Astrocyte (in vitro differentiated cells and primary cell): ENCODE results near the gene ARV1. TPM values are rescaled to one million over a fixed set of nuclear protein-coding genes. Genes with fewer than 3 reads are reported as not detected.

ENCODE experiments used
- DNase-seq: peaks from one replicate; pipeline ENCODE4 v3.0.0-alpha.2; 2010; ENCODE audit warnings: low read depth
- FAIRE-seq: peaks from 2 replicates; lab custom pipeline; 2011; peaks lifted over from hg19 to GRCh38; lab: Jason Lieb, UNC
- H2AFZ ChIP-seq: 2 replicates; pipeline ENCODE4 v1.6.0; 2012; ENCODE audit warnings: low read depth, low read length, inconsistent platforms
- H3K27ac ChIP-seq: 2 replicates; pipeline ENCODE4 v1.5.1; 2011; ENCODE audit warnings: low read depth, low read length, inconsistent platforms
- H3K27me3 ChIP-seq: 2 replicates; pipeline ENCODE4 v1.6.0; 2011; ENCODE audit warnings: low read length, inconsistent platforms; ENCODE audit not compliant: insufficient read depth
- H3K36me3 ChIP-seq: 2 replicates; pipeline ENCODE4 v1.5.1; 2011; ENCODE audit warnings: low read length, inconsistent platforms; ENCODE audit not compliant: insufficient read depth
- H3K4me1 ChIP-seq: 2 replicates; pipeline ENCODE4 v1.5.1; 2011; ENCODE audit warnings: low read length, inconsistent platforms; ENCODE audit not compliant: insufficient read depth
- H3K4me2 ChIP-seq: 2 replicates; pipeline ENCODE4 v1.6.0; 2012; ENCODE audit warnings: low read length, inconsistent platforms
- H3K4me3 ChIP-seq: 2 replicates; pipeline ENCODE4 v1.5.1; 2011; ENCODE audit warnings: low read depth, mild to moderate bottlenecking, low read length, inconsistent platforms; ENCODE audit not compliant: insufficient read depth
- H3K79me2 ChIP-seq: 2 replicates; pipeline ENCODE4 v1.6.0; 2012; ENCODE audit warnings: mild to moderate bottlenecking, low read length, inconsistent platforms; ENCODE audit not compliant: insufficient read depth
- H3K9ac ChIP-seq: 2 replicates; pipeline ENCODE4 v1.6.0; 2012; ENCODE audit warnings: mild to moderate bottlenecking, low read length, inconsistent platforms
- H3K9me3 ChIP-seq: 2 replicates; pipeline ENCODE4 v1.5.1; 2012; ENCODE audit warnings: low read depth, mild to moderate bottlenecking, low read length, inconsistent platforms; ENCODE audit not compliant: insufficient read depth
- H4K20me1 ChIP-seq: 2 replicates; pipeline ENCODE4 v1.6.0; 2012; ENCODE audit warnings: low read length, inconsistent platforms; ENCODE audit not compliant: insufficient read depth
- H3K27ac Mint-ChIP-seq: one replicate; pipeline ENCODE4 v1.8.0; 2021; ENCODE audit warnings: mild to moderate bottlenecking, mixed read lengths; ENCODE audit not compliant: unreplicated experiment
- H3K27me3 Mint-ChIP-seq: one replicate; pipeline ENCODE4 v1.8.0; 2021; ENCODE audit warnings: low read depth, mixed read lengths; ENCODE audit not compliant: unreplicated experiment
- H3K36me3 Mint-ChIP-seq: one replicate; pipeline ENCODE4 v1.8.0; 2021; ENCODE audit warnings: low read depth, mixed read lengths; ENCODE audit not compliant: unreplicated experiment
- H3K4me1 Mint-ChIP-seq: one replicate; pipeline ENCODE4 v1.8.0; 2021; ENCODE audit warnings: low read depth, mixed read lengths; ENCODE audit not compliant: unreplicated experiment
- H3K4me3 Mint-ChIP-seq: one replicate; pipeline ENCODE4 v1.8.0; 2021; ENCODE audit warnings: mild to moderate bottlenecking, moderate library complexity, mixed read lengths; ENCODE audit not compliant: unreplicated experiment
- H3K9me3 Mint-ChIP-seq: one replicate; pipeline ENCODE4 v1.8.0; 2021; ENCODE audit warnings: mild to moderate bottlenecking, mixed read lengths; ENCODE audit not compliant: unreplicated experiment
- EZH2 ChIP-seq: IDR thresholded peaks from 2 replicates; pipeline ENCODE4 v1.6.1; 2012; ENCODE audit warnings: mild to moderate bottlenecking, low read length, inconsistent platforms; ENCODE audit not compliant: insufficient read depth
- total RNA-seq: library from RNA; stranded (reverse); gene quantifications from 2 replicates; pipeline ENCODE4 v1.2.1, GENCODE V29; 2021
- TF ChIP-seq, protein P1 (sequence below): IDR thresholded peaks from 2 replicates; pipeline ENCODE4 v1.5.1; 2011; ENCODE audit warnings: low read depth, mild to moderate bottlenecking, inconsistent platforms, low read length, moderate library complexity; ENCODE audit not compliant: insufficient read depth

The ARV1 gene
- total RNA-seq, 1 donor from 2014 or later, result 14.4 TPM

GRCh38 chr1:231011360-231011759, 32.5 kb downstream of the ARV1 start:
- Mint-ChIP-seq H3K9me3 (peaks cover 14% of the 10 kb centered on the region), H3K4me3 (no peak overlapping the region), H3K27me3 (peaks cover 2% of the 10 kb centered on the region), H3K4me1 (no peaks in the 10 kb centered on the region), H3K36me3 (no peaks in the 10 kb centered on the region), H3K27ac (no peak overlapping the region)
- Histone ChIP-seq H3K9me3 (no peaks in the 10 kb centered on the region), H3K79me2 (no peaks in the 10 kb centered on the region), H4K20me1 (no peaks in the 10 kb centered on the region), H3K4me2 (no peak overlapping the region), H3K27ac (no peak overlapping the region), H2AFZ (no peak overlapping the region), H3K27me3 (no peaks in the 10 kb centered on the region), H3K36me3 (no peaks in the 10 kb centered on the region), H3K4me1 (no peaks in the 10 kb centered on the region), H3K9ac (no peak overlapping the region), H3K4me3 (no peak overlapping the region)
- no peak for DNase-seq
- no peak for FAIRE-seq
- TF ChIP-seq EZH2, result no peak
- TF ChIP-seq, protein P1, sequence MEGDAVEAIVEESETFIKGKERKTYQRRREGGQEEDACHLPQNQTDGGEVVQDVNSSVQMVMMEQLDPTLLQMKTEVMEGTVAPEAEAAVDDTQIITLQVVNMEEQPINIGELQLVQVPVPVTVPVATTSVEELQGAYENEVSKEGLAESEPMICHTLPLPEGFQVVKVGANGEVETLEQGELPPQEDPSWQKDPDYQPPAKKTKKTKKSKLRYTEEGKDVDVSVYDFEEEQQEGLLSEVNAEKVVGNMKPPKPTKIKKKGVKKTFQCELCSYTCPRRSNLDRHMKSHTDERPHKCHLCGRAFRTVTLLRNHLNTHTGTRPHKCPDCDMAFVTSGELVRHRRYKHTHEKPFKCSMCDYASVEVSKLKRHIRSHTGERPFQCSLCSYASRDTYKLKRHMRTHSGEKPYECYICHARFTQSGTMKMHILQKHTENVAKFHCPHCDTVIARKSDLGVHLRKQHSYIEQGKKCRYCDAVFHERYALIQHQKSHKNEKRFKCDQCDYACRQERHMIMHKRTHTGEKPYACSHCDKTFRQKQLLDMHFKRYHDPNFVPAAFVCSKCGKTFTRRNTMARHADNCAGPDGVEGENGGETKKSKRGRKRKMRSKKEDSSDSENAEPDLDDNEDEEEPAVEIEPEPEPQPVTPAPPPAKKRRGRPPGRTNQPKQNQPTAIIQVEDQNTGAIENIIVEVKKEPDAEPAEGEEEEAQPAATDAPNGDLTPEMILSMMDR, result no peak

DNA sequence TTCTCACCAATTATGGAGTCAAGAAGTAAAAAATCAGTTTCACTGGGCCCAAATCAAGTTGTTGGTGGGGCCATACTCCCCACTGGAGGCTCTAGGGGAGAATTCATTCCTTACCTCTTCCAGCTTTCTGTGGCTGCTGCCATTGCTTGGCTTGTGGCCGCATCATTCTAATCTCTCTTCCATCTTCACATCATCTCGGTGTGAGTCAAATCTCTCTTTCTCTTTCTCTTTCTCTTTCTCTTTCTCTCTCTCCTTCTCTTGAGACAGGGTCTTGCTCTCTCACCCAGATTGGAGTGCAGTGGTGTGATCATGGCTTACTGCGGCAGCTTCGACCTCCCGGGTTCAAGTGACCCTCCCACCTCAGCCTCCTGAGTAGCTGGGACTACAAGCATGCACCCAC, 33.1 kb downstream of the ARV1 start:
- Mint-ChIP-seq H3K36me3 (no peaks in the 10 kb centered on the region), H3K27ac (no peak overlapping the region), H3K4me1 (peaks cover under 1% of the 10 kb centered on the region), H3K27me3 (peaks cover 2% of the 10 kb centered on the region), H3K9me3 (peaks cover 8% of the 10 kb centered on the region), H3K4me3 (no peak overlapping the region)
- H3K9me3 ChIP-seq, result no peaks in the 10 kb centered on the region
- no peak overlapping the region for H3K9ac ChIP-seq
- no peaks in the 10 kb centered on the region for H3K79me2 ChIP-seq
- no peak for DNase-seq
- no peaks in the 10 kb centered on the region for H3K27me3 ChIP-seq
- TF ChIP-seq, protein P1, result no peak
- no peak for TF ChIP-seq EZH2
- no peaks in the 10 kb centered on the region for H3K36me3 ChIP-seq
- H3K4me3 ChIP-seq, result no peak overlapping the region
- no peak overlapping the region for H2AFZ ChIP-seq
- no peak overlapping the region for H3K27ac ChIP-seq
- H4K20me1 ChIP-seq, result no peaks in the 10 kb centered on the region
- H3K4me2 ChIP-seq, result no peak overlapping the region
- H3K4me1 ChIP-seq, result no peaks in the 10 kb centered on the region
- FAIRE-seq, result no peak

GRCh38 chr1:231013391-231014015, 34.6 kb downstream of the ARV1 start:
- Histone ChIP-seq H3K4me2 (no peak overlapping the region), H3K36me3 (no peaks in the 10 kb centered on the region), H3K4me3 (no peak overlapping the region), H3K4me1 (no peaks in the 10 kb centered on the region), H3K9me3 (no peaks in the 10 kb centered on the region), H4K20me1 (no peaks in the 10 kb centered on the region), H3K79me2 (no peaks in the 10 kb centered on the region), H3K9ac (no peak overlapping the region), H3K27me3 (no peaks in the 10 kb centered on the region), H2AFZ (no peak overlapping the region), H3K27ac (no peak overlapping the region)
- Mint-ChIP-seq H3K27ac (no peak overlapping the region), H3K9me3 (no peaks in the 10 kb centered on the region), H3K4me1 (peaks cover 1% of the 10 kb centered on the region), H3K27me3 (peaks cover 4% of the 10 kb centered on the region), H3K36me3 (peaks cover 2% of the 10 kb centered on the region), H3K4me3 (no peak overlapping the region)
- no peak for FAIRE-seq
- DNase-seq, result no peak
- TF ChIP-seq EZH2, result no peak
- TF ChIP-seq, protein P1, result no peak
